GM10266 (cell line): ENCODE results near the gene FBXO9.

Source experiments
- DNase-seq: peaks from one replicate; pipeline ENCODE4 v3.0.0; 2012; ENCODE audit errors: extremely low spot score
- CTCF ChIP-seq: IDR thresholded peaks from 2 replicates; pipeline ENCODE4 v1.5.1; 2012; ENCODE audit warnings: mild to moderate bottlenecking, low read depth; ENCODE audit not compliant: control insufficient read depth, insufficient read depth; ENCODE audit errors: missing control alignments

FBXO9 gene

GRCh38 chr6:53035549-53036213, 29.5 kb upstream of the FBXO9 start:
- TF ChIP-seq CTCF: no peak
- no peak for DNase-seq

DNA sequence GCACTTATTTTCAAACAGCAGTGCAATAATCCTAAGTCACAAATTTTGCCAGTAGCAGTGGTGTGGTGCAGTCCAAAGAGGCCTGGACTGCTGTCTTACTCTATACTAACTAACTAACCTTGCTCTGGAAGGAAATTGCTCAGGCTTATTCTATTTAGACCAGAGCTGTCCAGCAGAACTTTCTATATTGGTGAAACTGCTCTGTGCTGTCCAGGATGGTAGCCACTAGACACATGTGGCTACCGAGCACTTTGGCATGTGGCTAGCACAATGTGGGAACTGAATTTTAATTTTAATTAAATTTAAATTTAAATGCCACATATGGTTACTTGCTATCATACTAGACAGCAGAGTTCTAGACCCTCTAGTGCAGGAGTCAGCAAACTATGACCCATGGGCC, 27.1 kb upstream of the FBXO9 start:
- TF ChIP-seq CTCF: no peak
- DNase-seq: no peak

GRCh38 chr6:53038596-53038995, 26.6 kb upstream of the FBXO9 start:
- no peak for DNase-seq
- TF ChIP-seq CTCF: no peak

DNA sequence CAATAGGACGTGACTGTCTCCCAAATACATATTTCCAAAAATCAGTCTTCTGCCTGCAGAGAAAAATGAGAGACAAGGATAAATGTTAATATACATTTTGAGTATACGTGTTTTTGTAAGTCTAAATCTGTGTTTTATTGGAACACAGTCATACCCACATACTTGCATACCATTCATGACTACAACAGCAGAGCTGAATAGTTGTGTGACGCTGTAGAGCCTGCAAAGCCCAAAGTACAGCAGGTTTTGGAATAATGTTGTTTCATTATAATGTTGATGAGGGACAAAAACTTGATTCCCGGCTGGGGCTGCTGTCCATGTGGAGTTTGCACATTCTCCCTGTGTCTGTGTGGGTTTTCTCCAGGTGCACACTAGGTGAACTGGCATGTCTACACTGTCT, 23.8 kb upstream of the FBXO9 start:
- DNase-seq: no peak
- no peak for TF ChIP-seq CTCF

GRCh38 chr6:53042112-53042511, 23.1 kb upstream of the FBXO9 start:
- no peak for TF ChIP-seq CTCF
- DNase-seq: no peak

DNA sequence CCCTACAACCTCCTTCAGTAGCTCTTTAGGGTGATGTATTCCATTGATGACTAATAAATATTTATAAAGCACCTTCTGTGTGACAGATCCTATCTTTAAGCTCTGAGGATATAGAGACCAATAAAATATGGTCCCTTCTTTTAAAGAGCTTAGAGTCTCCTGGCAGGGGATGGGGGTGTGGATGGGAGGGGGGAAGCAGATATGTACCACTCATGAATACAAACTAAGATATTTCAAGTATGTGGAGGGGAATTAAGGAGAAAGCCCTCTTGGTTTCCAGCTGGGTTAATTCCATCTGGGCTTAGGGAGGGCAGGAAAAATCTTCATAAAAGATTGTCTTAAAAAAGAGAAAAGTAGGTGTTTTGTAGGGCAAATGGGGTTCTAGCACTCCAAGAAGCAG, 21.6 kb upstream of the FBXO9 start:
- no peak for TF ChIP-seq CTCF
- no peak for DNase-seq

GRCh38 chr6:53044071-53044470, 21.1 kb upstream of the FBXO9 start:
- TF ChIP-seq CTCF: no peak
- no peak for DNase-seq
